Diencephalon (tissue), 1 donor: ENCODE results near the gene RAB28. TPM values are rescaled to one million over a fixed set of nuclear protein-coding genes. Genes with fewer than 3 reads are reported as not detected.

ENCODE experiments used
- total RNA-seq: library from RNA; depleted of rRNA; stranded (reverse); fragments of >200 nt; gene quantifications from one replicate; pipeline ENCODE4 v1.2.3, GENCODE V29; 2014

The RAB28 gene
- 30.2 TPM for total RNA-seq

GRCh38 chr4:13484122-13484748 lies at the start of gene RAB28:
Gene RAB28, minus strand, starts transcription at chr4:13484340.

Other genes starting within 250 kb of the RAB28 start
- not detected for gene NKX3-2, start 60.2 kb upstream of the RAB28 start, total RNA-seq
- 58.8 TPM for gene BOD1L1, start 143.4 kb upstream of the RAB28 start, total RNA-seq